Measurements from ENCODE around the gene CHRM5. TPM values are rescaled to one million over a fixed set of nuclear protein-coding genes. Genes with fewer than 3 reads are reported as not detected.

Gene CHRM5
- total RNA-seq, 2 experiments from 2014 or later: not detected

Other genes starting within 250 kb of the CHRM5 start
- gene AVEN, start 70.7 kb downstream of the CHRM5 start, total RNA-seq: 1 to 10 TPM; 8.9 to 9.7 TPM
- gene EMC7, start 133.4 kb downstream of the CHRM5 start, total RNA-seq: 10 to 100 TPM; 78.7 to 81.8 TPM
- gene PGBD4, start 133.6 kb downstream of the CHRM5 start, total RNA-seq: 1 to 10 TPM; 3.1 to 3.3 TPM
- 10 to 100 TPM; 40.5 to 42.1 TPM for gene KATNBL1, start 241.6 kb downstream of the CHRM5 start, total RNA-seq